HG03103 (cell line): ENCODE results near the gene DAPL1.
"Not testable (repeated sequence)": the region's sequence is repeated elsewhere in the genome, so short reads cannot be mapped to it uniquely, and the experiment has no call there.

Experiments
- ATAC-seq: cut with Tn5 transposase; IDR thresholded peaks from one replicate; pipeline ENCODE4 v1.9.1; 2021; ENCODE audit warnings: low read depth; ENCODE audit not compliant: unreplicated experiment

The DAPL1 gene

GRCh38 chr2:158817588-158817987 lies 22.5 kb downstream of the DAPL1 start:
- ATAC-seq, result no peak

GRCh38 chr2:158818511-158818910 lies 23.4 kb downstream of the DAPL1 start:
- no peak for ATAC-seq

GRCh38 chr2:158822193-158822592 lies 27.1 kb downstream of the DAPL1 start:
- no peak for ATAC-seq

- ATAC-seq, result no peak
These were observed 28.5 kb downstream of the DAPL1 start for GRCh38 chr2:158823486-158824237.

- ATAC-seq, result no peak
These were observed 29.9 kb downstream of the DAPL1 start for GRCh38 chr2:158825021-158825420.

GRCh38 chr2:158826965-158827364 lies 31.8 kb downstream of the DAPL1 start:
- no peak for ATAC-seq

GRCh38 chr2:158828378-158829164 lies 33.5 kb downstream of the DAPL1 start:
- no peak for ATAC-seq

GRCh38 chr2:158829167-158829566 lies 34.0 kb downstream of the DAPL1 start:
- ATAC-seq, result no peak

GRCh38 chr2:158830201-158830600 lies 35.1 kb downstream of the DAPL1 start:
- ATAC-seq, result no peak

- ATAC-seq, result no peak
These were observed 40.3 kb downstream of the DAPL1 start for GRCh38 chr2:158835431-158835830.

GRCh38 chr2:158837645-158838044 lies 42.5 kb downstream of the DAPL1 start:
- no peak for ATAC-seq

- ATAC-seq, result no peak
These were observed 46.7 kb downstream of the DAPL1 start for GRCh38 chr2:158841850-158842249.

GRCh38 chr2:158845444-158845843 lies 50.3 kb downstream of the DAPL1 start:
- ATAC-seq, result no peak

- no peak for ATAC-seq
These were observed 50.7 kb downstream of the DAPL1 start for GRCh38 chr2:158845859-158846258.

GRCh38 chr2:158847526-158847925 lies 52.4 kb downstream of the DAPL1 start:
- ATAC-seq, result not testable (repeated sequence)

- ATAC-seq, result not testable (repeated sequence)
These were observed 53.2 kb downstream of the DAPL1 start for GRCh38 chr2:158848031-158848970.

- ATAC-seq, result not testable (repeated sequence)
These were observed 65.1 kb downstream of the DAPL1 start for GRCh38 chr2:158860179-158860578.

GRCh38 chr2:158861626-158862025 lies 66.5 kb downstream of the DAPL1 start:
- ATAC-seq, result not testable (repeated sequence)

GRCh38 chr2:158865469-158865868 lies 70.4 kb downstream of the DAPL1 start:
- not testable (repeated sequence) for ATAC-seq
